Measurements from ENCODE around the gene PHLPP1. TPM values are rescaled to one million over a fixed set of nuclear protein-coding genes. Genes with fewer than 3 reads are reported as not detected.

The PHLPP1 gene
- total and polyA plus RNA-seq, 2 of the 13 experiments (the other 11 are each of a cell fraction or from before 2014, with no cell fraction given) = 9.8 to 18.5 TPM

- BruUV-seq (replicated peaks) = no TSS peak
- WGBS (ENCODE audit: low lambda C conversion rate) = 98% methylated on average over 4 of the region's 4 CpGs
- no peaks in the 10 kb centered on the region for H3K36me3 ChIP-seq (replicated peaks in 1 of 2; ENCODE audit: control insufficient read depth in 1 of 2, insufficient read depth in 2 of 2, low read length in 2 of 2)
- intact Hi-C loops (cut with micrococcal nuclease; ENCODE audit: unreplicated experiment) (no loop called here), in situ Hi-C loops (cut with HindIII; ENCODE audit: extremely low pct_ligation_motif_present, low pct_unique_long_range_greater_than_20kb) (no loop called here)
- H3K9ac ChIP-seq (ENCODE audit: insufficient read depth, low read depth, low read length) = no peak overlapping the region
- ATAC-seq (no peak), DNase-seq (ENCODE audit: low spot score) (no peak), FAIRE-seq (no peak)
- H3K79me2 ChIP-seq (ENCODE audit: insufficient read depth, low read length) = peaks cover 94% of the 10 kb centered on the region
- H3K4me3 ChIP-seq (replicated peaks in 1 of 3; ENCODE audit: insufficient read depth in 1 of 3, low read depth in 2 of 3, low read length in 3 of 3) = no peak overlapping the region
- H2AFZ ChIP-seq (ENCODE audit: low read length) = no peak overlapping the region
- ChIA-PET POLR2A (interaction anchor here (2.0 kb wide), 1 partner anchor 24 kb away, joined by 12 read pairs; no protein-coding TSS in a partner anchor), CTCF (ENCODE audit: low intra/inter-chr PET ratio, low total read pairs) (no interaction called here)
- no peak overlapping the region for H3K4me2 ChIP-seq (ENCODE audit: low read depth, low read length)
- H3K27me3 ChIP-seq (ENCODE audit: control insufficient read depth in 1 of 2, insufficient read depth in 2 of 2, low read length in 2 of 2) = no peaks in the 10 kb centered on the region
- H3K9me3 ChIP-seq (ENCODE audit: low read length) = no peaks in the 10 kb centered on the region
- TF ChIP-seq ZNF598 (CRISPR knock-in tag; IDR thresholded peaks at IDR 0.05; ENCODE audit: borderline replicate concordance) = no peak
- TF ChIP-seq E2F5 (CRISPR knock-in tag; conservative IDR thresholded peaks at IDR 0.05) = no peak
- TF ChIP-seq TARDBP (CRISPR knock-in tag; IDR thresholded peaks at IDR 0.05) = no peak
- no peak for TF ChIP-seq BRCA1 (CRISPR knock-in tag; IDR thresholded peaks at IDR 0.05)
- TF ChIP-seq REL (CRISPR knock-in tag; conservative IDR thresholded peaks at IDR 0.05) = no peak
- TF ChIP-seq, protein P1, sequence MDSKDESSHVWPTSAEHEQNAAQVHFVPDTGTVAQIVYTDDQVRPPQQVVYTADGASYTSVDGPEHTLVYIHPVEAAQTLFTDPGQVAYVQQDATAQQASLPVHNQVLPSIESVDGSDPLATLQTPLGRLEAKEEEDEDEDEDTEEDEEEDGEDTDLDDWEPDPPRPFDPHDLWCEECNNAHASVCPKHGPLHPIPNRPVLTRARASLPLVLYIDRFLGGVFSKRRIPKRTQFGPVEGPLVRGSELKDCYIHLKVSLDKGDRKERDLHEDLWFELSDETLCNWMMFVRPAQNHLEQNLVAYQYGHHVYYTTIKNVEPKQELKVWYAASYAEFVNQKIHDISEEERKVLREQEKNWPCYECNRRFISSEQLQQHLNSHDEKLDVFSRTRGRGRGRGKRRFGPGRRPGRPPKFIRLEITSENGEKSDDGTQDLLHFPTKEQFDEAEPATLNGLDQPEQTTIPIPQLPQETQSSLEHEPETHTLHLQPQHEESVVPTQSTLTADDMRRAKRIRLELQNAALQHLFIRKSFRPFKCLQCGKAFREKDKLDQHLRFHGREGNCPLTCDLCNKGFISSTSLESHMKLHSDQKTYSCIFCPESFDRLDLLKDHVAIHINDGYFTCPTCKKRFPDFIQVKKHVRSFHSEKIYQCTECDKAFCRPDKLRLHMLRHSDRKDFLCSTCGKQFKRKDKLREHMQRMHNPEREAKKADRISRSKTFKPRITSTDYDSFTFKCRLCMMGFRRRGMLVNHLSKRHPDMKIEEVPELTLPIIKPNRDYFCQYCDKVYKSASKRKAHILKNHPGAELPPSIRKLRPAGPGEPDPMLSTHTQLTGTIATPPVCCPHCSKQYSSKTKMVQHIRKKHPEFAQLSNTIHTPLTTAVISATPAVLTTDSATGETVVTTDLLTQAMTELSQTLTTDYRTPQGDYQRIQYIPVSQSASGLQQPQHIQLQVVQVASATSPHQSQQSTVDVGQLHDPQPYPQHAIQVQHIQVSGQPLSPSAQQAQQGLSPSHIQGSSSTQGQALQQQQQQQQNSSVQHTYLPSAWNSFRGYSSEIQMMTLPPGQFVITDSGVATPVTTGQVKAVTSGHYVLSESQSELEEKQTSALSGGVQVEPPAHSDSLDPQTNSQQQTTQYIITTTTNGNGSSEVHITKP (CRISPR knock-in tag; IDR thresholded peaks at IDR 0.05; ENCODE audit: low read depth) = no peak
- H3K27ac ChIP-seq (ENCODE audit: extremely low read length, insufficient read depth, low read length) = peak overlapping the region; percentile 25
- peaks cover 78% of the 10 kb centered on the region for H3K4me1 ChIP-seq (ENCODE audit: insufficient read depth, low read length)
- no peaks in the 10 kb centered on the region for H4K20me1 ChIP-seq (ENCODE audit: insufficient read depth, low read length)
These were observed 56.3 kb downstream of the PHLPP1 start for GRCh38 chr18:62771494-62772270.
